SU-DHL-6 (cell line): ENCODE measurements around the gene NPFFR1.

Experiments
- CTCF ChIP-seq: fragments of 200-600 bp; sonication (generic); IDR thresholded peaks from one replicate; pipeline ENCODE4 v1.5.1; 2017; ENCODE audit warnings: antibody characterized with exemption, mild to moderate bottlenecking, low read length, moderate library complexity; ENCODE audit not compliant: insufficient read depth, poor library complexity, severe bottlenecking
- EZH2phosphoT487 ChIP-seq: fragments of 200-600 bp; sonication (generic), shearing (Covaris generic); conservative IDR thresholded peaks from 2 replicates; pipeline ENCODE4 v1.6.1; 2018; ENCODE audit warnings: mild to moderate bottlenecking, antibody characterized with exemption, low read length, moderate library complexity, mixed read lengths

- TF ChIP-seq EZH2phosphoT487, result no peak
- TF ChIP-seq CTCF, result no peak
Measured at GRCh38 chr10:70212277-70212676, 71.5 kb downstream of the NPFFR1 start.
